GM23338 (cell line): ENCODE measurements around the gene RUVBL2. TPM values are rescaled to one million over a fixed set of nuclear protein-coding genes. Genes with fewer than 3 reads are reported as not detected.

Experiments used
- ATAC-seq: fragments of 200-7000 bp; cut with Tn5 transposase; 3 replicates; pipeline ENCODE4 v1.9.1; 2020
- DNase-seq: peaks from one replicate; pipeline ENCODE4 v3.0.0-alpha.2; 2015; ENCODE audit warnings: low spot score
- H2AFZ ChIP-seq: fragments of 200-600 bp; sonication (generic); 2 replicates; pipeline ENCODE4 v1.8.0; 2016; ENCODE audit warnings: antibody characterized with exemption, mild to moderate bottlenecking, moderate library complexity
- H3F3A ChIP-seq: fragments of 200-600 bp; sonication (generic); replicated peaks from 2 replicates; pipeline ENCODE4 v1.8.0; 2017; ENCODE audit warnings: antibody characterized with exemption, mixed run types, low read depth
- H3K27ac ChIP-seq: fragments of 200-600 bp; sonication (generic); 2 replicates; pipeline ENCODE4 v1.6.1; 2016; ENCODE audit warnings: low read depth
- H3K27me3 ChIP-seq: fragments of 200-600 bp; sonication (generic); 2 replicates; pipeline ENCODE4 v1.8.0; 2016; ENCODE audit warnings: mild to moderate bottlenecking, mixed run types, moderate library complexity; ENCODE audit not compliant: insufficient read depth
- H3K36me3 ChIP-seq: fragments of 200-600 bp; sonication (generic); 2 replicates; pipeline ENCODE4 v1.8.0; 2016; ENCODE audit warnings: mild to moderate bottlenecking; ENCODE audit not compliant: insufficient read depth
- H3K4me1 ChIP-seq: fragments of 200-600 bp; sonication (generic); 2 replicates; pipeline ENCODE4 v1.8.0; 2016; ENCODE audit warnings: mild to moderate bottlenecking, moderate library complexity; ENCODE audit not compliant: insufficient read depth
- H3K4me2 ChIP-seq: fragments of 200-600 bp; sonication (generic); 2 replicates; pipeline ENCODE4 v1.7.1; 2017; ENCODE audit warnings: mixed run types
- H3K4me3 ChIP-seq: fragments of 200-600 bp; sonication (generic); 2 replicates; pipeline ENCODE4 v1.6.1; 2016; ENCODE audit warnings: mixed run types
- H3K79me2 ChIP-seq: fragments of 200-600 bp; sonication (generic); replicated peaks from 2 replicates; pipeline ENCODE4 v1.8.0; 2017; ENCODE audit warnings: mild to moderate bottlenecking; ENCODE audit not compliant: insufficient read depth
- H3K9me2 ChIP-seq: fragments of 200-600 bp; sonication (generic); 2 replicates; pipeline ENCODE4 v1.8.0; 2017; ENCODE audit not compliant: insufficient read depth
- H4K20me1 ChIP-seq: fragments of 200-600 bp; sonication (generic); replicated peaks from 2 replicates; pipeline ENCODE4 v1.8.0; 2017; ENCODE audit warnings: mild to moderate bottlenecking; ENCODE audit not compliant: insufficient read depth
- H3K27ac Mint-ChIP-seq: 2 replicates; pipeline ENCODE4 v1.8.0; 2020; ENCODE audit warnings: inconsistent platforms, mild to moderate bottlenecking, moderate library complexity, mixed read lengths
- H3K27me3 Mint-ChIP-seq: 3 replicates; pipeline ENCODE4 v1.8.0; 2022; ENCODE audit warnings: low read depth, mild to moderate bottlenecking, moderate library complexity, mixed read lengths, inconsistent platforms; ENCODE audit not compliant: insufficient read depth, poor library complexity
- H3K36me3 Mint-ChIP-seq: 3 replicates; pipeline ENCODE4 v1.8.0; 2021; ENCODE audit warnings: low read depth, mild to moderate bottlenecking, inconsistent platforms, moderate library complexity, mixed read lengths
- H3K4me1 Mint-ChIP-seq: 3 replicates; pipeline ENCODE4 v1.8.0; 2020; ENCODE audit warnings: mild to moderate bottlenecking, inconsistent platforms, mixed read lengths
- H3K4me3 Mint-ChIP-seq: 3 replicates; pipeline ENCODE4 v1.8.0; 2021; ENCODE audit warnings: moderate library complexity, mild to moderate bottlenecking, inconsistent platforms, mixed read lengths
- H3K9me3 Mint-ChIP-seq: 3 replicates; pipeline ENCODE4 v1.8.0; 2020; ENCODE audit warnings: moderate library complexity, mild to moderate bottlenecking, inconsistent platforms, mixed read lengths
- CREB1 ChIP-seq: fragments of 250-450 bp; sonication (Bioruptor Pico); IDR thresholded peaks from 2 replicates; pipeline ENCODE4 v1.5.0; 2020; ENCODE audit warnings: low read depth, mild to moderate bottlenecking, moderate library complexity
- EZH2 ChIP-seq: fragments of 200-600 bp; sonication (generic); IDR thresholded peaks from one replicate; pipeline ENCODE4 v1.8.0; 2017; ENCODE audit warnings: antibody characterized with exemption, mild to moderate bottlenecking, low read depth; ENCODE audit not compliant: unreplicated experiment
- EZH2phosphoT487 ChIP-seq: fragments of 200-600 bp; sonication (generic); IDR thresholded peaks from one replicate; pipeline ENCODE4 v1.8.1; 2018; ENCODE audit warnings: antibody characterized with exemption; ENCODE audit not compliant: unreplicated experiment
- JUNB ChIP-seq: IDR thresholded peaks from one replicate; pipeline ENCODE4 v1.6.1; 2016; ENCODE audit warnings: antibody characterized with exemption; ENCODE audit not compliant: unreplicated experiment
- NANOG ChIP-seq: IDR thresholded peaks from 2 replicates; pipeline ENCODE4 v1.6.1; 2016; ENCODE audit warnings: antibody characterized with exemption, borderline replicate concordance
- POLR2AphosphoS5 ChIP-seq: IDR thresholded peaks from 2 replicates; pipeline ENCODE4 v1.6.1; 2016; ENCODE audit warnings: antibody characterized with exemption, low read depth
- STAT1 ChIP-seq: IDR thresholded peaks from one replicate; pipeline ENCODE4 v1.6.1; 2016; ENCODE audit warnings: antibody characterized with exemption; ENCODE audit not compliant: unreplicated experiment
- ZNF114 ChIP-seq: fragments of 250-450 bp; sonication (Bioruptor Pico); IDR thresholded peaks from 2 replicates; pipeline ENCODE4 v1.5.0; 2020; ENCODE audit warnings: mild to moderate bottlenecking, moderate library complexity
- ZNF331 ChIP-seq: fragments of 250-450 bp; sonication (Bioruptor Pico); IDR thresholded peaks from 2 replicates; pipeline ENCODE4 v1.5.0; 2020; ENCODE audit warnings: low read depth, mild to moderate bottlenecking, moderate library complexity
- polyA plus RNA-seq: library from polyadenylated mRNA; unstranded; fragments of >200 nt; fragmentation: Nextera tagmentation; extraction: Ambion mirVana; gene quantifications from 2 replicates; pipeline ENCODE4 v1.2.1, GENCODE V29; 2016
- total RNA-seq: library from RNA; depleted of rRNA; stranded (reverse); fragments of >200 nt; shearing (Covaris generic); gene quantifications from 2 replicates; pipeline ENCODE4 v1.2.3, GENCODE V29; 2014
- TF ChIP-seq, protein P1 (sequence below), 2 experiments: fragments of 200-600 bp in 1 of 2; sonication (generic) in 1 of 2; conservative IDR thresholded peaks; 2 replicates each; pipeline versions ENCODE4 v1.5.1 to v1.6.1; 2016 to 2017; ENCODE audit warnings: antibody characterized with exemption in 2 of 2, low read depth in 2 of 2, mild to moderate bottlenecking in 2 of 2, moderate library complexity in 1 of 2
- TF ChIP-seq, protein P2 (sequence below): IDR thresholded peaks from one replicate; pipeline ENCODE4 v1.6.1; 2018; ENCODE audit warnings: antibody characterized with exemption; ENCODE audit not compliant: unreplicated experiment
- TF ChIP-seq, protein P3 (sequence below): fragments of 250-450 bp; sonication (Bioruptor Pico); IDR thresholded peaks from 2 replicates; pipeline ENCODE4 v1.5.0; 2020; ENCODE audit warnings: mild to moderate bottlenecking, moderate library complexity

RUVBL2 gene
- total and polyA plus RNA-seq, 2 experiments from 2014 or later: 196 to 252 TPM

DNA sequence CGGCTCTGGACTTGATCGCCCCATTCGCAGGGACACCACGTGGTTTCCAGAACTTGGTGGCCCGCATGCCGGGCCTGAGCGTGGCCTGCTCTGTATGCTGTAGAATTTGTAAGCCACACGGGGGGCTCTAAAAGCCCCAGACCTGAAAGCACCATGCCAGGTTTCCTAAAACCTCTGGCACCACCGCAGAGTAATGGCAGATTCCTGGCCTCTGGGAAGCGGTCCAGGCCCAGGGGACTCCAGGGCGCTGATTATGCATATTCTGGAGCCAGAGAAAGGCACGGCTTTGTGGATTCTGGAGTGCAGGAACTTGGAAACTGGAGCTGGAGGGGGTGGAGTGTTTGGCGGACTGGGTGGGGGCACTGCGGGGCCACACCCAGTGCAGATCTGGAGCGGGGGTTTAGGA, 24.9 kb upstream of the RUVBL2 start:
- H3F3A ChIP-seq: peaks cover 44% of the 10 kb centered on the region
- peaks cover 55% of the 10 kb centered on the region for H3K36me3 Mint-ChIP-seq
- no peaks in the 10 kb centered on the region for H3K9me2 ChIP-seq

More for the DNA sequence above, 24.9 kb upstream of the RUVBL2 start:
- Mint-ChIP-seq H3K9me3 (peaks cover 13% of the 10 kb centered on the region), H3K4me1 (peaks cover 27% of the 10 kb centered on the region), H3K4me3 (no peak overlapping the region), H3K27ac (0 out of 2 replicates have a peak overlapping the region, but pooled peaks have one; percentile 72), H3K27me3 (peaks cover 45% of the 10 kb centered on the region)
- TF ChIP-seq STAT1: no peak
- TF ChIP-seq, protein P1, sequence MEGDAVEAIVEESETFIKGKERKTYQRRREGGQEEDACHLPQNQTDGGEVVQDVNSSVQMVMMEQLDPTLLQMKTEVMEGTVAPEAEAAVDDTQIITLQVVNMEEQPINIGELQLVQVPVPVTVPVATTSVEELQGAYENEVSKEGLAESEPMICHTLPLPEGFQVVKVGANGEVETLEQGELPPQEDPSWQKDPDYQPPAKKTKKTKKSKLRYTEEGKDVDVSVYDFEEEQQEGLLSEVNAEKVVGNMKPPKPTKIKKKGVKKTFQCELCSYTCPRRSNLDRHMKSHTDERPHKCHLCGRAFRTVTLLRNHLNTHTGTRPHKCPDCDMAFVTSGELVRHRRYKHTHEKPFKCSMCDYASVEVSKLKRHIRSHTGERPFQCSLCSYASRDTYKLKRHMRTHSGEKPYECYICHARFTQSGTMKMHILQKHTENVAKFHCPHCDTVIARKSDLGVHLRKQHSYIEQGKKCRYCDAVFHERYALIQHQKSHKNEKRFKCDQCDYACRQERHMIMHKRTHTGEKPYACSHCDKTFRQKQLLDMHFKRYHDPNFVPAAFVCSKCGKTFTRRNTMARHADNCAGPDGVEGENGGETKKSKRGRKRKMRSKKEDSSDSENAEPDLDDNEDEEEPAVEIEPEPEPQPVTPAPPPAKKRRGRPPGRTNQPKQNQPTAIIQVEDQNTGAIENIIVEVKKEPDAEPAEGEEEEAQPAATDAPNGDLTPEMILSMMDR (conservative IDR thresholded peaks at IDR 0.05; ENCODE audit: low read depth in 2 of 2): no peak
- TF ChIP-seq NANOG: no peak
- TF ChIP-seq, protein P2, sequence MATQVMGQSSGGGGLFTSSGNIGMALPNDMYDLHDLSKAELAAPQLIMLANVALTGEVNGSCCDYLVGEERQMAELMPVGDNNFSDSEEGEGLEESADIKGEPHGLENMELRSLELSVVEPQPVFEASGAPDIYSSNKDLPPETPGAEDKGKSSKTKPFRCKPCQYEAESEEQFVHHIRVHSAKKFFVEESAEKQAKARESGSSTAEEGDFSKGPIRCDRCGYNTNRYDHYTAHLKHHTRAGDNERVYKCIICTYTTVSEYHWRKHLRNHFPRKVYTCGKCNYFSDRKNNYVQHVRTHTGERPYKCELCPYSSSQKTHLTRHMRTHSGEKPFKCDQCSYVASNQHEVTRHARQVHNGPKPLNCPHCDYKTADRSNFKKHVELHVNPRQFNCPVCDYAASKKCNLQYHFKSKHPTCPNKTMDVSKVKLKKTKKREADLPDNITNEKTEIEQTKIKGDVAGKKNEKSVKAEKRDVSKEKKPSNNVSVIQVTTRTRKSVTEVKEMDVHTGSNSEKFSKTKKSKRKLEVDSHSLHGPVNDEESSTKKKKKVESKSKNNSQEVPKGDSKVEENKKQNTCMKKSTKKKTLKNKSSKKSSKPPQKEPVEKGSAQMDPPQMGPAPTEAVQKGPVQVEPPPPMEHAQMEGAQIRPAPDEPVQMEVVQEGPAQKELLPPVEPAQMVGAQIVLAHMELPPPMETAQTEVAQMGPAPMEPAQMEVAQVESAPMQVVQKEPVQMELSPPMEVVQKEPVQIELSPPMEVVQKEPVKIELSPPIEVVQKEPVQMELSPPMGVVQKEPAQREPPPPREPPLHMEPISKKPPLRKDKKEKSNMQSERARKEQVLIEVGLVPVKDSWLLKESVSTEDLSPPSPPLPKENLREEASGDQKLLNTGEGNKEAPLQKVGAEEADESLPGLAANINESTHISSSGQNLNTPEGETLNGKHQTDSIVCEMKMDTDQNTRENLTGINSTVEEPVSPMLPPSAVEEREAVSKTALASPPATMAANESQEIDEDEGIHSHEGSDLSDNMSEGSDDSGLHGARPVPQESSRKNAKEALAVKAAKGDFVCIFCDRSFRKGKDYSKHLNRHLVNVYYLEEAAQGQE: no peak
- TF ChIP-seq CREB1: no peak
- TF ChIP-seq, protein P3, sequence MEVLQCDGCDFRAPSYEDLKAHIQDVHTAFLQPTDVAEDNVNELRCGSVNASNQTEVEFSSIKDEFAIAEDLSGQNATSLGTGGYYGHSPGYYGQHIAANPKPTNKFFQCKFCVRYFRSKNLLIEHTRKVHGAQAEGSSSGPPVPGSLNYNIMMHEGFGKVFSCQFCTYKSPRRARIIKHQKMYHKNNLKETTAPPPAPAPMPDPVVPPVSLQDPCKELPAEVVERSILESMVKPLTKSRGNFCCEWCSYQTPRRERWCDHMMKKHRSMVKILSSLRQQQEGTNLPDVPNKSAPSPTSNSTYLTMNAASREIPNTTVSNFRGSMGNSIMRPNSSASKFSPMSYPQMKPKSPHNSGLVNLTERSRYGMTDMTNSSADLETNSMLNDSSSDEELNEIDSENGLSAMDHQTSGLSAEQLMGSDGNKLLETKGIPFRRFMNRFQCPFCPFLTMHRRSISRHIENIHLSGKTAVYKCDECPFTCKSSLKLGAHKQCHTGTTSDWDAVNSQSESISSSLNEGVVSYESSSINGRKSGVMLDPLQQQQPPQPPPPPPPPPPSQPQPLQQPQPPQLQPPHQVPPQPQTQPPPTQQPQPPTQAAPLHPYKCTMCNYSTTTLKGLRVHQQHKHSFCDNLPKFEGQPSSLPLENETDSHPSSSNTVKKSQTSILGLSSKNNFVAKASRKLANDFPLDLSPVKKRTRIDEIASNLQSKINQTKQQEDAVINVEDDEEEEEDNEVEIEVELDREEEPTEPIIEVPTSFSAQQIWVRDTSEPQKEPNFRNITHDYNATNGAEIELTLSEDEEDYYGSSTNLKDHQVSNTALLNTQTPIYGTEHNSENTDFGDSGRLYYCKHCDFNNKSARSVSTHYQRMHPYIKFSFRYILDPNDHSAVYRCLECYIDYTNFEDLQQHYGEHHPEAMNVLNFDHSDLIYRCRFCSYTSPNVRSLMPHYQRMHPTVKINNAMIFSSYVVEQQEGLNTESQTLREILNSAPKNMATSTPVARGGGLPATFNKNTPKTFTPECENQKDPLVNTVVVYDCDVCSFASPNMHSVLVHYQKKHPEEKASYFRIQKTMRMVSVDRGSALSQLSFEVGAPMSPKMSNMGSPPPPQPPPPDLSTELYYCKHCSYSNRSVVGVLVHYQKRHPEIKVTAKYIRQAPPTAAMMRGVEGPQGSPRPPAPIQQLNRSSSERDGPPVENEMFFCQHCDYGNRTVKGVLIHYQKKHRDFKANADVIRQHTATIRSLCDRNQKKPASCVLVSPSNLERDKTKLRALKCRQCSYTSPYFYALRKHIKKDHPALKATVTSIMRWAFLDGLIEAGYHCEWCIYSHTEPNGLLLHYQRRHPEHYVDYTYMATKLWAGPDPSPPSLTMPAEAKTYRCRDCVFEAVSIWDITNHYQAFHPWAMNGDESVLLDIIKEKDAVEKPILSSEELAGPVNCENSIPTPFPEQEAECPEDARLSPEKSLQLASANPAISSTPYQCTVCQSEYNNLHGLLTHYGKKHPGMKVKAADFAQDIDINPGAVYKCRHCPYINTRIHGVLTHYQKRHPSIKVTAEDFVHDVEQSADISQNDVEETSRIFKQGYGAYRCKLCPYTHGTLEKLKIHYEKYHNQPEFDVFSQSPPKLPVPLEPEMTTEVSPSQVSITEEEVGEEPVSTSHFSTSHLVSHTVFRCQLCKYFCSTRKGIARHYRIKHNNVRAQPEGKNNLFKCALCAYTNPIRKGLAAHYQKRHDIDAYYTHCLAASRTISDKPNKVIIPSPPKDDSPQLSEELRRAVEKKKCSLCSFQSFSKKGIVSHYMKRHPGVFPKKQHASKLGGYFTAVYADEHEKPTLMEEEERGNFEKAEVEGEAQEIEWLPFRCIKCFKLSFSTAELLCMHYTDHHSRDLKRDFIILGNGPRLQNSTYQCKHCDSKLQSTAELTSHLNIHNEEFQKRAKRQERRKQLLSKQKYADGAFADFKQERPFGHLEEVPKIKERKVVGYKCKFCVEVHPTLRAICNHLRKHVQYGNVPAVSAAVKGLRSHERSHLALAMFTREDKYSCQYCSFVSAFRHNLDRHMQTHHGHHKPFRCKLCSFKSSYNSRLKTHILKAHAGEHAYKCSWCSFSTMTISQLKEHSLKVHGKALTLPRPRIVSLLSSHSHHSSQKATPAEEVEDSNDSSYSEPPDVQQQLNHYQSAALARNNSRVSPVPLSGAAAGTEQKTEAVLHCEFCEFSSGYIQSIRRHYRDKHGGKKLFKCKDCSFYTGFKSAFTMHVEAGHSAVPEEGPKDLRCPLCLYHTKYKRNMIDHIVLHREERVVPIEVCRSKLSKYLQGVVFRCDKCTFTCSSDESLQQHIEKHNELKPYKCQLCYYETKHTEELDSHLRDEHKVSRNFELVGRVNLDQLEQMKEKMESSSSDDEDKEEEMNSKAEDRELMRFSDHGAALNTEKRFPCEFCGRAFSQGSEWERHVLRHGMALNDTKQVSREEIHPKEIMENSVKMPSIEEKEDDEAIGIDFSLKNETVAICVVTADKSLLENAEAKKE: no peak
- no peak for TF ChIP-seq POLR2AphosphoS5
- TF ChIP-seq EZH2phosphoT487: no peak
- TF ChIP-seq ZNF114: no peak
- TF ChIP-seq JUNB: no peak
- no peak for TF ChIP-seq ZNF331
- TF ChIP-seq EZH2: no peak
- Histone ChIP-seq H3K27me3 (no peaks in the 10 kb centered on the region), H3K79me2 (peaks cover 24% of the 10 kb centered on the region), H3K4me2 (no peak overlapping the region), H3K36me3 (peaks cover 13% of the 10 kb centered on the region), H3K4me1 (peaks cover 11% of the 10 kb centered on the region), H3K4me3 (no peak overlapping the region), H2AFZ (no peak overlapping the region), H3K27ac (no peak overlapping the region), H4K20me1 (peaks cover 11% of the 10 kb centered on the region)
- ATAC-seq: no peak
- DNase-seq: no peak
